Prostate gland (tissue), 2 donors: ENCODE results near the gene EVPLL. TPM values are rescaled to one million over a fixed set of nuclear protein-coding genes. Genes with fewer than 3 reads are reported as not detected.
A peak's percentile ranks its signal among the peaks of the same experiment; 100 is the strongest.

Source experiments
- DNase-seq: peaks from one replicate; pipeline ENCODE4 v3.0.0-alpha.2; 2019; ENCODE audit warnings: low spot score
- H3K27ac ChIP-seq, 2 donors: fragments of 200-600 bp; sonication (generic); 2 replicates each; pipeline ENCODE4 v1.5.1; 2017 to 2019
- H3K27me3 ChIP-seq: fragments of 200-600 bp; sonication (generic); replicated peaks from 2 replicates; pipeline ENCODE4 v1.5.1; 2019; ENCODE audit not compliant: insufficient read depth
- H3K36me3 ChIP-seq, 2 donors: fragments of 200-600 bp; sonication (generic); 1 replicate in 1 of 2; 2 replicates in 1 of 2; pipeline versions ENCODE4 v1.5.1 to v1.8.1; 2017 to 2019
- H3K4me1 ChIP-seq: fragments of 200-600 bp; sonication (generic); replicated peaks from 2 replicates; pipeline ENCODE4 v1.5.1; 2019
- H3K4me3 ChIP-seq, 2 donors: fragments of 200-600 bp; sonication (generic); 2 replicates each; pipeline ENCODE4 v1.5.1; 2017 to 2019
- H3K9me3 ChIP-seq: fragments of 200-600 bp; sonication (generic); 2 replicates; pipeline ENCODE4 v1.5.1; 2017
- CTCF ChIP-seq, 4 experiments: fragments of 200-600 bp in 2 of 4; fragments of 450-650 bp in 2 of 4; sonication (generic) in 2 of 4; IDR thresholded peaks; 1 replicate in 3 of 4; 2 replicates in 1 of 4; pipeline ENCODE4 v1.5.1; 2016 to 2019; ENCODE audit warnings: antibody characterized with exemption in 4 of 4, mild to moderate bottlenecking in 2 of 4, moderate library complexity in 2 of 4
- POLR2A ChIP-seq: fragments of 450-650 bp; IDR thresholded peaks from one replicate; pipeline ENCODE4 v1.6.1; 2016; ENCODE audit warnings: antibody characterized with exemption, mild to moderate bottlenecking
- POLR2AphosphoS5 ChIP-seq: sonication (generic); formaldehyde crosslinking; IDR thresholded peaks from one replicate; pipeline ENCODE4 v1.6.1; 2017; ENCODE audit warnings: antibody characterized with exemption
- WGBS: methylation state at CpG from one replicate; pipeline ENCODE4 v1.1.5; 2018; 5-methylcytosine and 5-hydroxymethylcytosine counted together
- intact Hi-C: fragments of 100-400 bp; cut with DNase I; formaldehyde crosslinking; loops from one replicate; pipeline ENCODE4 v1.14.2; 2022
- total RNA-seq, 2 donors: library from RNA; depleted of rRNA; stranded (reverse); fragments of >200 nt; gene quantifications; one replicate each; pipeline ENCODE4 v1.1.0, GENCODE V29; 2016

EVPLL gene
- total RNA-seq, 2 donors from 2014 or later = 1.6 to 1.7 TPM

GRCh38 chr17:18361837-18362697, 15.5 kb upstream of the EVPLL start:
- intact Hi-C loops = no loop called here
- 42% methylated on average over 15 of the region's 15 CpGs for WGBS
- Histone ChIP-seq H3K9me3 (no peaks in the 10 kb centered on the region), H3K4me3 (peak overlapping the region; percentile 69 to 91), H3K27me3 (no peaks in the 10 kb centered on the region), H3K27ac (peak overlapping the region; percentile 75 to 77), H3K4me1 (no peaks in the 10 kb centered on the region), H3K36me3 (no peaks in the 10 kb centered on the region)
- TF ChIP-seq CTCF (IDR thresholded peaks at IDR 0.05) (no peak), POLR2AphosphoS5 (no peak)
- DNase-seq = no peak

GRCh38 chr17:18362698-18363100, 14.9 kb upstream of the EVPLL start:
- no peaks in the 10 kb centered on the region for H3K36me3 ChIP-seq
- TF ChIP-seq POLR2A = no peak
- TF ChIP-seq POLR2AphosphoS5 = no peak
- no peak for TF ChIP-seq CTCF (IDR thresholded peaks at IDR 0.05)
- H3K27me3 ChIP-seq = no peaks in the 10 kb centered on the region
- intact Hi-C loops = no loop called here
- WGBS = 1% methylated on average over 14 of the region's 14 CpGs
- peak; percentile 33 for DNase-seq
- H3K27ac ChIP-seq = peak overlapping the region; percentile 75 to 77
- H3K9me3 ChIP-seq = no peaks in the 10 kb centered on the region
- peak overlapping the region; percentile 69 to 91 for H3K4me3 ChIP-seq
- no peaks in the 10 kb centered on the region for H3K4me1 ChIP-seq

GRCh38 chr17:18363101-18364049, 14.2 kb upstream of the EVPLL start, which contains the start of gene SHMT1:
TSS of gene SHMT1 (minus strand) at chr17:18363550. CDS start at chr17:18355981, 7,569 bp downstream.
- peak within 1 kb of the TSS; percentile 69 to 91 for H3K4me3 ChIP-seq
- H3K9me3 ChIP-seq = no peaks in the 10 kb centered on the region
- TF ChIP-seq CTCF (IDR thresholded peaks at IDR 0.05) (peak in 2 of 4 experiments; percentile 7 to 35), POLR2AphosphoS5 (peak; percentile 95), POLR2A (peak; percentile 85)
- H3K4me1 ChIP-seq = no peaks in the 10 kb centered on the region
- peak; percentile 95 for DNase-seq
- WGBS = under 1% methylated on average over 59 of the region's 76 CpGs
- H3K36me3 ChIP-seq = no peaks in the 10 kb centered on the region
- intact Hi-C loops = no loop called here
- H3K27me3 ChIP-seq = no peaks in the 10 kb centered on the region
- peak within 1 kb of the TSS; percentile 75 to 77 for H3K27ac ChIP-seq

GRCh38 chr17:18364166-18364565, 13.4 kb upstream of the EVPLL start:
- Histone ChIP-seq H3K9me3 (no peaks in the 10 kb centered on the region), H3K27me3 (no peaks in the 10 kb centered on the region), H3K36me3 (no peaks in the 10 kb centered on the region), H3K27ac (no peak overlapping the region), H3K4me1 (no peaks in the 10 kb centered on the region), H3K4me3 (no peak overlapping the region)
- TF ChIP-seq POLR2A = no peak
- no peak for TF ChIP-seq CTCF (IDR thresholded peaks at IDR 0.05)
- TF ChIP-seq POLR2AphosphoS5 = no peak
- intact Hi-C loops = no loop called here
- WGBS = 81% methylated on average over 6 of the region's 6 CpGs
- DNase-seq = no peak
